Measurements from ENCODE around the gene GPR4. TPM values are rescaled to one million over a fixed set of nuclear protein-coding genes. Genes with fewer than 3 reads are reported as not detected.
"Not testable (repeated sequence)": the region's sequence is repeated elsewhere in the genome, so short reads cannot be mapped to it uniquely, and the experiment has no call there.

The GPR4 gene
- total RNA-seq, 2 experiments from 2014 or later: 0.38 TPM; not detected in 1

- CTCF ChIA-PET (ENCODE audit: unreplicated experiment): no interaction called here
- H2AFZ ChIP-seq (ENCODE audit: low read length): no peak overlapping the region; the same call in 1 of the 2 replicates
- intact Hi-C loops (cut with micrococcal nuclease; ENCODE audit: unreplicated experiment): loop anchor here (1.0 kb wide), 1 partner anchor 16 kb away; no protein-coding TSS in a partner anchor
Observed at GRCh38 chr19:45616704-45617017, 14.6 kb upstream of the GPR4 start.

GRCh38 chr19:45615795-45616703 is 14.0 kb upstream of the GPR4 start:
- Histone ChIP-seq H4K20me1 (ENCODE audit: insufficient read depth, low read length) (no peaks in the 10 kb centered on the region), H3K4me2 (ENCODE audit: low read length) (peak overlapping the region; percentile 19; the same call in 1 of the 2 replicates), H3K27ac (ENCODE audit: low read depth, low read length, poor library complexity, severe bottlenecking) (no peak overlapping the region), H3K4me3 (ENCODE audit: low read depth, low read length, poor library complexity, severe bottlenecking) (no peak overlapping the region), H3K9me2 (ENCODE audit: insufficient read depth, low read length) (no peaks in the 10 kb centered on the region), H3K4me1 (ENCODE audit: insufficient read depth, low read length, poor library complexity, severe bottlenecking) (peaks cover 10% of the 10 kb centered on the region), H3K36me3 (ENCODE audit: insufficient read depth, low read length) (peaks cover 29% of the 10 kb centered on the region), H3K9me3 (ENCODE audit: low read length) (no peaks in the 10 kb centered on the region), H3K79me2 (ENCODE audit: insufficient read depth, low read depth, low read length) (no peaks in the 10 kb centered on the region), H2AFZ (ENCODE audit: low read length) (peak overlapping the region; percentile 29; the same call in 1 of the 2 replicates)
- CTCF ChIA-PET (ENCODE audit: unreplicated experiment): interaction anchor here (0.6 to 1.0 kb wide), 4 partner anchors 25 to 525 kb away, joined by 3 to 4 read pairs (median 3); no protein-coding TSS in a partner anchor
- DNase-seq (ENCODE audit: low spot score): peak; percentile 96
- POLR2A ChIA-PET: interaction anchor here (0.7 kb wide), 1 partner anchor 562 kb away, joined by 3 read pairs; no protein-coding TSS in a partner anchor
- BruUV-seq (replicated peaks): no TSS peak
- no peak for TF ChIP-seq CTCF (conservative IDR thresholded peaks at IDR 0.05; ENCODE audit: low read length)
- TF ChIP-seq EZH2phosphoT487 (IDR thresholded peaks at IDR 0.05; ENCODE audit: borderline replicate concordance, low read depth, low read length): no peak
- intact Hi-C loops (cut with micrococcal nuclease; ENCODE audit: unreplicated experiment): loop anchor here (1.0 kb wide), 1 partner anchor 16 kb away; no protein-coding TSS in a partner anchor

More at GRCh38 chr19:45616704-45617017, 14.6 kb upstream of the GPR4 start:
- H3K27ac ChIP-seq (ENCODE audit: low read depth, low read length, poor library complexity, severe bottlenecking): no peak overlapping the region
- H3K9me3 ChIP-seq (ENCODE audit: low read length): no peaks in the 10 kb centered on the region
- no peak for DNase-seq (ENCODE audit: low spot score)
- TF ChIP-seq CTCF (conservative IDR thresholded peaks at IDR 0.05; ENCODE audit: low read length): no peak
- TF ChIP-seq EZH2phosphoT487 (IDR thresholded peaks at IDR 0.05; ENCODE audit: borderline replicate concordance, low read depth, low read length): no peak
- POLR2A ChIA-PET: no interaction called here
- peaks cover 10% of the 10 kb centered on the region for H3K4me1 ChIP-seq (ENCODE audit: insufficient read depth, low read length, poor library complexity, severe bottlenecking)
- no peaks in the 10 kb centered on the region for H4K20me1 ChIP-seq (ENCODE audit: insufficient read depth, low read length)
- no peaks in the 10 kb centered on the region for H3K79me2 ChIP-seq (ENCODE audit: insufficient read depth, low read depth, low read length)
- no peak overlapping the region for H3K4me2 ChIP-seq (ENCODE audit: low read length)
- no peaks in the 10 kb centered on the region for H3K9me2 ChIP-seq (ENCODE audit: insufficient read depth, low read length)
- peaks cover 29% of the 10 kb centered on the region for H3K36me3 ChIP-seq (ENCODE audit: insufficient read depth, low read length)
- BruUV-seq (replicated peaks): no TSS peak
- no peak overlapping the region for H3K4me3 ChIP-seq (ENCODE audit: low read depth, low read length, poor library complexity, severe bottlenecking)

GRCh38 chr19:45615056-45615455 is 13.0 kb upstream of the GPR4 start:
- H3K4me2 ChIP-seq (ENCODE audit: low read length); H3K79me2 ChIP-seq (ENCODE audit: insufficient read depth, low read depth, low read length); H2AFZ ChIP-seq (ENCODE audit: low read length); H3K9me2 ChIP-seq (ENCODE audit: insufficient read depth, low read length); H4K20me1 ChIP-seq (ENCODE audit: insufficient read depth, low read length); intact Hi-C loops (cut with micrococcal nuclease; ENCODE audit: unreplicated experiment); H3K4me1 ChIP-seq (ENCODE audit: insufficient read depth, low read length, poor library complexity, severe bottlenecking); H3K4me3 ChIP-seq (ENCODE audit: low read depth, low read length, poor library complexity, severe bottlenecking); H3K9me3 ChIP-seq (ENCODE audit: low read length); BruUV-seq (replicated peaks); DNase-seq (ENCODE audit: low spot score); H3K27ac ChIP-seq (ENCODE audit: low read depth, low read length, poor library complexity, severe bottlenecking): not testable (repeated sequence)
- POLR2A ChIA-PET: interaction anchor here (0.5 kb wide), 1 partner anchor 79 kb away, joined by 5 read pairs; no protein-coding TSS in a partner anchor
- CTCF ChIA-PET (ENCODE audit: unreplicated experiment): interaction anchor here (0.7 kb wide), 1 partner anchor 119 kb away, joined by 3 read pairs; no protein-coding TSS in a partner anchor
- H3K36me3 ChIP-seq (ENCODE audit: insufficient read depth, low read length): peaks cover 35% of the 10 kb centered on the region

Data from OCI-LY7 (cell line).